ENCODE data around the gene STK10. TPM values are rescaled to one million over a fixed set of nuclear protein-coding genes. Genes with fewer than 3 reads are reported as not detected.
A peak's percentile ranks its signal among the peaks of the same experiment; 100 is the strongest.

STK10 gene
- total and polyA plus RNA-seq, 2 donors (not counting 1 experiment from before 2014, with no cell fraction given): 97.9 to 253 TPM

GRCh38 chr5:172046593-172046992 is 141.4 kb downstream of the STK10 start:
- Mint-ChIP-seq H3K4me1 (peaks cover 2% of the 10 kb centered on the region), H3K27me3 (no peaks in the 10 kb centered on the region), H3K27ac (no peak overlapping the region), H3K4me3 (no peak overlapping the region), H3K9me3 (ENCODE audit: insufficient read depth) (no peaks in the 10 kb centered on the region)
- Histone ChIP-seq H3K27ac (ENCODE audit: low read length in 2 of 2) (no peak overlapping the region), H3K4me2 (replicated peaks; ENCODE audit: low read depth, low read length, poor library complexity, severe bottlenecking) (no peak overlapping the region), H3K9me3 (ENCODE audit: control extremely low read depth in 1 of 3, control insufficient read depth in 2 of 3, insufficient read depth in 1 of 3, low read length in 2 of 3) (no peaks in the 10 kb centered on the region), H3K36me3 (replicated peaks in 1 of 2; ENCODE audit: control extremely low read depth in 1 of 2, control insufficient read depth in 1 of 2, extremely low read depth in 1 of 2, insufficient read depth in 2 of 2, low read length in 1 of 2) (peaks cover 2 to 77% of the 10 kb centered on the region in 2 experiments), H3K4me3 (ENCODE audit: control extremely low read depth in 1 of 5, extremely low read depth in 1 of 5, insufficient read depth in 1 of 5, low read depth in 2 of 5, low read length in 4 of 5) (no peak overlapping the region), H3K4me1 (ENCODE audit: control insufficient read depth in 2 of 2, insufficient read depth in 2 of 2, low read length in 2 of 2) (no peaks in the 10 kb centered on the region), H3K9ac (ENCODE audit: low read length) (no peak overlapping the region), H4K20me1 (ENCODE audit: control insufficient read depth, insufficient read depth, low read length, poor library complexity, severe bottlenecking) (no peaks in the 10 kb centered on the region), H3K27me3 (replicated peaks in 1 of 4; ENCODE audit: control extremely low read depth in 1 of 4, control insufficient read depth in 3 of 4, insufficient read depth in 4 of 4, low read length in 3 of 4) (no peaks in the 10 kb centered on the region), H3K79me2 (ENCODE audit: control insufficient read depth, insufficient read depth, low read length) (peaks cover 12% of the 10 kb centered on the region), H2AFZ (ENCODE audit: insufficient read depth, low read depth, low read length, poor library complexity, severe bottlenecking) (no peak overlapping the region)
- WGBS (ENCODE audit: insufficient coverage): no CpG with 5 or more reads among the region's 4 CpGs
- ATAC-seq (ENCODE audit: low read depth) (no peak), DNase-seq (no peak)
- TF ChIP-seq CTCF (IDR thresholded peaks at IDR 0.05): no peak
- TF ChIP-seq EZH2 (IDR thresholded peaks at IDR 0.05; ENCODE audit: borderline replicate concordance, insufficient read depth, low read depth, low read length, poor library complexity, severe bottlenecking): no peak
- CTCF ChIA-PET: interaction anchor here (10.5 kb wide), 1 partner anchor 136 kb away, joined by 227 read pairs; no protein-coding TSS in a partner anchor
- intact Hi-C loops (cut with micrococcal nuclease): no loop called here
- POLR2A ChIA-PET: interaction anchor here (0.6 to 0.7 kb wide), 2 partner anchors 204 to 1068 kb away, joined by 3 to 6 read pairs; no protein-coding TSS in a partner anchor

- POLR2A ChIA-PET: interaction anchor here (0.7 kb wide), 1 partner anchor 9 kb away, joined by 3 read pairs; no protein-coding TSS in a partner anchor
- peaks cover 2% of the 10 kb centered on the region for H3K4me1 Mint-ChIP-seq
- H3K4me1 ChIP-seq (ENCODE audit: control insufficient read depth in 2 of 2, insufficient read depth in 2 of 2, low read length in 2 of 2): peaks cover 0 to 2% of the 10 kb centered on the region in 2 donors
These were observed 142.8 kb downstream of the STK10 start for GRCh38 chr5:172045315-172045632.

More at GRCh38 chr5:172045315-172045632, 142.8 kb downstream of the STK10 start:
- H3K27ac ChIP-seq (ENCODE audit: low read length in 2 of 2): peak overlapping the region in 1 of 2 donors; percentile 64
- WGBS (ENCODE audit: insufficient coverage): 61% methylated on average over 6 of the region's 7 CpGs
- no peaks in the 10 kb centered on the region for H4K20me1 ChIP-seq (ENCODE audit: control insufficient read depth, insufficient read depth, low read length, poor library complexity, severe bottlenecking)
- H3K36me3 ChIP-seq (replicated peaks in 1 of 2; ENCODE audit: control extremely low read depth in 1 of 2, control insufficient read depth in 1 of 2, extremely low read depth in 1 of 2, insufficient read depth in 2 of 2, low read length in 1 of 2): peaks cover 2 to 64% of the 10 kb centered on the region in 2 experiments
- H2AFZ ChIP-seq (ENCODE audit: insufficient read depth, low read depth, low read length, poor library complexity, severe bottlenecking): no peak overlapping the region
- H3K9me3 ChIP-seq (ENCODE audit: control extremely low read depth in 1 of 3, control insufficient read depth in 2 of 3, insufficient read depth in 1 of 3, low read length in 2 of 3): no peaks in the 10 kb centered on the region
- no peaks in the 10 kb centered on the region for H3K27me3 Mint-ChIP-seq
- peak overlapping the region; percentile 59 for H3K27ac Mint-ChIP-seq
- peaks cover 10% of the 10 kb centered on the region for H3K79me2 ChIP-seq (ENCODE audit: control insufficient read depth, insufficient read depth, low read length)
- no peaks in the 10 kb centered on the region for H3K27me3 ChIP-seq (replicated peaks in 1 of 4; ENCODE audit: control extremely low read depth in 1 of 4, control insufficient read depth in 3 of 4, insufficient read depth in 4 of 4, low read length in 3 of 4)
- no peak overlapping the region for H3K4me3 ChIP-seq (ENCODE audit: control extremely low read depth in 1 of 5, extremely low read depth in 1 of 5, insufficient read depth in 1 of 5, low read depth in 2 of 5, low read length in 4 of 5)
- no peak overlapping the region for H3K4me3 Mint-ChIP-seq
- H3K9ac ChIP-seq (ENCODE audit: low read length): no peak overlapping the region
- CTCF ChIA-PET: interaction anchor here (0.7 to 10.5 kb wide), 5 partner anchors 8 to 142 kb away, joined by 3 to 227 read pairs (median 3); no protein-coding TSS in a partner anchor
- H3K4me2 ChIP-seq (replicated peaks; ENCODE audit: low read depth, low read length, poor library complexity, severe bottlenecking): no peak overlapping the region
- intact Hi-C loops (cut with micrococcal nuclease): no loop called here
- TF ChIP-seq EZH2 (IDR thresholded peaks at IDR 0.05; ENCODE audit: borderline replicate concordance, insufficient read depth, low read depth, low read length, poor library complexity, severe bottlenecking): no peak
- DNase-seq (no peak), ATAC-seq (ENCODE audit: low read depth) (no peak)
- no peaks in the 10 kb centered on the region for H3K9me3 Mint-ChIP-seq (ENCODE audit: insufficient read depth)
